ENCODE measurements around the gene NFIB. TPM values are rescaled to one million over a fixed set of nuclear protein-coding genes. Genes with fewer than 3 reads are reported as not detected.

The NFIB gene
- total RNA-seq, 1 experiment from 2014 or later: 18.6 TPM

DNA sequence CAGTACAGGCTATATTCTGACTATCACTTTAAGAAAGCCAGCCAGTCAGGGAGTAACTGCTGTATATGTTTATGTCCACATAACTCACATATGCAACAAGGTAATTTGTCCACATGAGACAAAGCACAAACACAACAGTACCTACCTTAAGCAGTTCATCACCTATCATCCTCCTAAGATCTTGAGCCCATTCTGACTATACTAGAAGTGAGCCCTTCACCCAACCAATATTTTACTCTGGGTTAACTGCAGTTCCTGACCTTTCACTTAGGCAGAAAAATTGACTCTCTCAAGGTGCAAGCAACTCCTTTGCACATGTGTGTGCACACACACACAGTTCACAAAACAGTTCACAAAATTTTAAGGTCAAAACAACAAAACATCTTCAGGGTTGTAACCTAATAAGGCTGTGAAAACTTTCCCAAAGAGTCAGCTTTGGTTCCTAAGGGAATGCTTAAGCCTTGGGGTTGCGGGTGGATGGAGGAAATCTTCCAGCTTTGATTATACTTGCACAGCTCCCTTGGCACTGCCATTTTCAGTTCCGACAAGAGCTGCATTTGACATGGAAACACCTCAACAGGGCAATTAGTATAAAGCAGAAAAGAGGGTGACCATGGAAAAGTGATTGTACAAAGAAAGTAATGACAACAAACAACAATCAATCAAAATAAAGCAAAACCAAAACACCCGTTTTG lies 215.3 kb downstream of the NFIB start:
- TF ChIP-seq EZH2phosphoT487 (IDR thresholded peaks at IDR 0.05; ENCODE audit: borderline replicate concordance, low read length): no peak
- TF ChIP-seq EZH2 (IDR thresholded peaks at IDR 0.05; ENCODE audit: low read length, unreplicated experiment): no peak
- TF ChIP-seq, protein P1, sequence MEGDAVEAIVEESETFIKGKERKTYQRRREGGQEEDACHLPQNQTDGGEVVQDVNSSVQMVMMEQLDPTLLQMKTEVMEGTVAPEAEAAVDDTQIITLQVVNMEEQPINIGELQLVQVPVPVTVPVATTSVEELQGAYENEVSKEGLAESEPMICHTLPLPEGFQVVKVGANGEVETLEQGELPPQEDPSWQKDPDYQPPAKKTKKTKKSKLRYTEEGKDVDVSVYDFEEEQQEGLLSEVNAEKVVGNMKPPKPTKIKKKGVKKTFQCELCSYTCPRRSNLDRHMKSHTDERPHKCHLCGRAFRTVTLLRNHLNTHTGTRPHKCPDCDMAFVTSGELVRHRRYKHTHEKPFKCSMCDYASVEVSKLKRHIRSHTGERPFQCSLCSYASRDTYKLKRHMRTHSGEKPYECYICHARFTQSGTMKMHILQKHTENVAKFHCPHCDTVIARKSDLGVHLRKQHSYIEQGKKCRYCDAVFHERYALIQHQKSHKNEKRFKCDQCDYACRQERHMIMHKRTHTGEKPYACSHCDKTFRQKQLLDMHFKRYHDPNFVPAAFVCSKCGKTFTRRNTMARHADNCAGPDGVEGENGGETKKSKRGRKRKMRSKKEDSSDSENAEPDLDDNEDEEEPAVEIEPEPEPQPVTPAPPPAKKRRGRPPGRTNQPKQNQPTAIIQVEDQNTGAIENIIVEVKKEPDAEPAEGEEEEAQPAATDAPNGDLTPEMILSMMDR (conservative IDR thresholded peaks at IDR 0.05; ENCODE audit: low read depth, low read length): no peak
- ChIA-PET POLR2A (ENCODE audit: unreplicated experiment) (no interaction called here), CTCF (no interaction called here)
- H3K9me2 ChIP-seq (replicated peaks; ENCODE audit: low read length): no peaks in the 10 kb centered on the region
- H4K20me1 ChIP-seq (ENCODE audit: low read length): no peaks in the 10 kb centered on the region
- DNase-seq: no peak
- H3K9ac ChIP-seq (ENCODE audit: low read length): no peak overlapping the region
- no peaks in the 10 kb centered on the region for H3K9me3 ChIP-seq (ENCODE audit: low read length)
- no peak overlapping the region for H3K27ac ChIP-seq (ENCODE audit: low read length)
- H3F3A ChIP-seq (ENCODE audit: low read length, unreplicated experiment): no peaks in the 10 kb centered on the region
- no peaks in the 10 kb centered on the region for H3K79me2 ChIP-seq (ENCODE audit: low read length)
- H2AFZ ChIP-seq (ENCODE audit: low read length): no peak overlapping the region
- H3K4me2 ChIP-seq (ENCODE audit: low read length): peak overlapping the region; percentile 51
- ATAC-seq: peak; percentile 22
- BruUV-seq (replicated peaks): no TSS peak
- no peaks in the 10 kb centered on the region; the same call in 1 of the 2 replicates for H3K36me3 ChIP-seq (ENCODE audit: low read depth, low read length)
- no peaks in the 10 kb centered on the region for H3K27me3 ChIP-seq (ENCODE audit: low read length)
- intact Hi-C loops (cut with micrococcal nuclease): no loop called here
- no peak overlapping the region for H3K4me3 ChIP-seq (ENCODE audit: low read length)
- H3K4me1 ChIP-seq (ENCODE audit: insufficient read depth, low read length): peaks cover 11% of the 10 kb centered on the region; the same call in 1 of the 2 replicates

DNA sequence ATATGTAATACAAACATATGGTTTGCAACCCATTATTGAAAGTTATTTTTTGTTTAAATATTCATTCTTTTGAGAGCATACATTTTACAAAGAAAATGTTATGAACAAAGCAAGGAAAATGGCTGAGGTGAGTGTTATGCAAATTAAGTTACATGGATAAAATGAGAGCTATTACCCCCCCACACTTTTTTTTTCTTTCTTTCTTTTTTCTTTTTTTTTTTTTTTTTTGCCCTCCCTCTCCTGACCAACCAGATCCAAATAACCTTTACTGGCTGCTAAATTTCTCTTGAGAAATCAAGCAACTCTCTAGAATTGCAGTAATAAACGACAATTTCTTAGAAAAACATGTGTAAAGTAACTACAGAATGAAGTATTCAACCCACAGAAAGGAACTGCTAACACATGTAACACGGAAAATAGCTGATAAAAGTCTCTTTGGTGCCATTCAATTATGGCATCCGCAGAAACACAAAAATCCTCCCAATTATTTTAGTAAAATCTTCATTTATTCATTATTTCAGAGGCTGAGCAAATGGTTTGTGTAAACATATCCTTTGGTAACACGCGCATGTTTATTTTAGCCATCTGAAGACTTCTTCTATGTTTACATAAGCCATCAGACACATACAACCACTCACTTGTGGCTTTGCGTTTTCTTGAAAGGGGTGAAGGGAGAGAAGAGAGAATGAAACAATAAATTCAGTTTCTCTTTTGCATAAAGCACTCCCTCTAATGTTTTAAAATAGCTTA lies 216.1 kb downstream of the NFIB start:
- TF ChIP-seq, protein P1 (conservative IDR thresholded peaks at IDR 0.05; ENCODE audit: low read depth, low read length): no peak
- no peak for TF ChIP-seq EZH2phosphoT487 (IDR thresholded peaks at IDR 0.05; ENCODE audit: borderline replicate concordance, low read length)
- TF ChIP-seq EZH2 (IDR thresholded peaks at IDR 0.05; ENCODE audit: low read length, unreplicated experiment): no peak
- Histone ChIP-seq H3K4me3 (ENCODE audit: low read length) (no peak overlapping the region), H3K27ac (ENCODE audit: low read length) (no peak overlapping the region), H3K9me3 (ENCODE audit: low read length) (no peaks in the 10 kb centered on the region), H2AFZ (ENCODE audit: low read length) (no peak overlapping the region), H3K9ac (ENCODE audit: low read length) (no peak overlapping the region), H3K9me2 (replicated peaks; ENCODE audit: low read length) (no peaks in the 10 kb centered on the region), H3K36me3 (ENCODE audit: low read depth, low read length) (no peaks in the 10 kb centered on the region; the same call in 1 of the 2 replicates), H3K79me2 (ENCODE audit: low read length) (no peaks in the 10 kb centered on the region), H4K20me1 (ENCODE audit: low read length) (no peaks in the 10 kb centered on the region), H3F3A (ENCODE audit: low read length, unreplicated experiment) (no peaks in the 10 kb centered on the region), H3K4me1 (ENCODE audit: insufficient read depth, low read length) (peaks cover 11% of the 10 kb centered on the region; the same call in 1 of the 2 replicates), H3K4me2 (ENCODE audit: low read length) (peak overlapping the region; percentile 51), H3K27me3 (ENCODE audit: low read length) (no peaks in the 10 kb centered on the region)
- DNase-seq (peak; percentile 23), ATAC-seq (peak; percentile 73)
- BruUV-seq (replicated peaks): no TSS peak
- POLR2A ChIA-PET (ENCODE audit: unreplicated experiment): interaction anchor here (0.7 kb wide), 1 partner anchor 293 kb away, joined by 4 read pairs; no protein-coding TSS in a partner anchor
- intact Hi-C loops (cut with micrococcal nuclease): no loop called here
- CTCF ChIA-PET: no interaction called here

All from PC-3 (cell line).